Ishikawa (cell line): ENCODE results near the gene LFNG.

ENCODE experiments used
- CREB1 ChIP-seq: IDR thresholded peaks from 2 replicates; pipeline ENCODE4 v1.6.1; 2012; ENCODE audit warnings: low read depth
- EGR1 ChIP-seq: IDR thresholded peaks from 2 replicates; pipeline ENCODE4 v1.6.1; 2012
- EP300 ChIP-seq: IDR thresholded peaks from 2 replicates; pipeline ENCODE4 v1.6.1; 2012; ENCODE audit warnings: borderline replicate concordance
- MAX ChIP-seq: IDR thresholded peaks from 2 replicates; pipeline ENCODE4 v1.6.1; 2012
- RAD21 ChIP-seq: IDR thresholded peaks from 2 replicates; pipeline ENCODE4 v1.6.1; 2012; ENCODE audit warnings: low read depth
- TAF1 ChIP-seq: IDR thresholded peaks from 2 replicates; pipeline ENCODE4 v1.6.1; 2012; ENCODE audit warnings: low read depth, mild to moderate bottlenecking
- TEAD4 ChIP-seq: IDR thresholded peaks from 2 replicates; pipeline ENCODE4 v1.6.1; 2012
- YY1 ChIP-seq: IDR thresholded peaks from 2 replicates; pipeline ENCODE4 v1.6.1; 2012; ENCODE audit warnings: low read depth
- ZBTB7A ChIP-seq: IDR thresholded peaks from 2 replicates; pipeline ENCODE4 v1.6.1; 2012; ENCODE audit warnings: low read depth

- TF ChIP-seq TAF1 (no peak), YY1 (no peak), ZBTB7A (peak; percentile 95), EP300 (peak; percentile 58), TEAD4 (peak; percentile 69; the same call in 1 of the 2 replicates), EGR1 (no peak; the same call in 1 of the 2 replicates), CREB1 (no peak), RAD21 (no peak), MAX (peak; percentile 54)
Observed at GRCh38 chr7:2523461-2523936, 3.9 kb downstream of the LFNG start.
